HEK293T (cell line): Measurements from ENCODE around the gene OPRM1.
"Not testable (repeated sequence)": the region's sequence is repeated elsewhere in the genome, so short reads cannot be mapped to it uniquely, and the experiment has no call there.

Experiments used
- CTCF ChIA-PET: fragments of 350-600 bp; formaldehyde crosslinking; extraction: SDS; loops from one replicate; lab custom pipeline; 2021; ENCODE audit warnings: antibody characterized with exemption, inconsistent platforms; lab: Yijun Ruan, JAX
- POLR2A ChIA-PET: fragments of 350-600 bp; formaldehyde crosslinking; extraction: SDS; loops from one replicate; lab custom pipeline; 2020; ENCODE audit warnings: antibody characterized with exemption, inconsistent platforms; lab: Yijun Ruan, JAX
- DNase-seq: peaks from one replicate; pipeline ENCODE4 v3.0.0; 2012; ENCODE audit warnings: mixed read lengths; ENCODE audit errors: extremely low spot score
- ARNT ChIP-seq: fragments of 450-650 bp; IDR thresholded peaks from 2 replicates; pipeline ENCODE4 v1.6.1; 2017; ENCODE audit warnings: mild to moderate bottlenecking
- BHLHE40 ChIP-seq: fragments of 450-650 bp; IDR thresholded peaks from 2 replicates; pipeline ENCODE4 v1.6.1; 2016; ENCODE audit warnings: mild to moderate bottlenecking, moderate library complexity, borderline replicate concordance
- CTBP1 ChIP-seq: fragments of 450-650 bp; IDR thresholded peaks from 2 replicates; pipeline ENCODE4 v1.6.1; 2016; ENCODE audit warnings: borderline replicate concordance
- ELF4 ChIP-seq: fragments of 450-650 bp; IDR thresholded peaks from 2 replicates; pipeline ENCODE4 v1.6.1; 2017; ENCODE audit warnings: antibody characterized with exemption
- FOXA1 ChIP-seq: fragments of 450-650 bp; IDR thresholded peaks from 2 replicates; pipeline ENCODE4 v1.6.1; 2016; ENCODE audit warnings: mild to moderate bottlenecking
- FOXK2 ChIP-seq: fragments of 450-650 bp; IDR thresholded peaks from 2 replicates; pipeline ENCODE4 v1.6.1; 2016; ENCODE audit warnings: mild to moderate bottlenecking
- FOXM1 ChIP-seq: fragments of 450-650 bp; IDR thresholded peaks from 2 replicates; pipeline ENCODE4 v1.6.1; 2017; ENCODE audit warnings: mild to moderate bottlenecking, borderline replicate concordance
- HDGF ChIP-seq: fragments of 450-650 bp; IDR thresholded peaks from 2 replicates; pipeline ENCODE4 v1.6.1; 2017; ENCODE audit warnings: antibody characterized with exemption, borderline replicate concordance
- L3MBTL2 ChIP-seq: fragments of 450-650 bp; conservative IDR thresholded peaks from 2 replicates; pipeline ENCODE4 v1.6.1; 2016; ENCODE audit warnings: mild to moderate bottlenecking
- LEF1 ChIP-seq: fragments of 450-650 bp; IDR thresholded peaks from 2 replicates; pipeline ENCODE4 v1.6.1; 2017; ENCODE audit warnings: mild to moderate bottlenecking, borderline replicate concordance
- NFRKB ChIP-seq: fragments of 450-650 bp; IDR thresholded peaks from 2 replicates; pipeline ENCODE4 v1.6.1; 2016; ENCODE audit warnings: mild to moderate bottlenecking, moderate library complexity
- PKNOX1 ChIP-seq: fragments of 450-650 bp; IDR thresholded peaks from 2 replicates; pipeline ENCODE4 v1.6.1; 2016
- SP1 ChIP-seq: fragments of 450-650 bp; IDR thresholded peaks from 2 replicates; pipeline ENCODE4 v1.6.1; 2017
- SUZ12 ChIP-seq: fragments of 450-650 bp; IDR thresholded peaks from 2 replicates; pipeline ENCODE4 v1.6.1; 2016; ENCODE audit warnings: mild to moderate bottlenecking
- TARDBP ChIP-seq: fragments of 450-650 bp; IDR thresholded peaks from 2 replicates; pipeline ENCODE4 v1.6.1; 2016
- ZNF384 ChIP-seq: fragments of 450-650 bp; IDR thresholded peaks from 2 replicates; pipeline ENCODE4 v1.6.1; 2016

OPRM1 gene

GRCh38 chr6:154166140-154166539, 127.1 kb downstream of the OPRM1 start:
- ChIA-PET CTCF (no interaction called here), POLR2A (no interaction called here)
- no peak for DNase-seq
- TF ChIP-seq LEF1 (no peak), NFRKB (no peak), FOXK2 (no peak), SUZ12 (no peak), FOXA1 (no peak)

GRCh38 chr6:154167126-154167525, 128.1 kb downstream of the OPRM1 start:
- CTCF ChIA-PET: no interaction called here
- POLR2A ChIA-PET: no interaction called here
- TF ChIP-seq NFRKB (no peak), L3MBTL2 (no peak), TARDBP (no peak), FOXK2 (no peak), ZNF384 (no peak), HDGF (no peak), BHLHE40 (no peak)
- no peak for DNase-seq

- TF ChIP-seq NFRKB: no peak
- no peak for TF ChIP-seq PKNOX1
- POLR2A ChIA-PET: no interaction called here
- CTCF ChIA-PET: no interaction called here
- no peak for DNase-seq
These were observed 130.3 kb downstream of the OPRM1 start for GRCh38 chr6:154169193-154169847.

- CTCF ChIA-PET: no interaction called here
- no peak for TF ChIP-seq ZNF384
- no peak for DNase-seq
- POLR2A ChIA-PET: no interaction called here
These were observed 131.1 kb downstream of the OPRM1 start for GRCh38 chr6:154170106-154170505.

GRCh38 chr6:154172393-154172792, 133.4 kb downstream of the OPRM1 start:
- CTCF ChIA-PET, POLR2A ChIA-PET, DNase-seq: not testable (repeated sequence)

GRCh38 chr6:154179434-154179833, 140.4 kb downstream of the OPRM1 start:
- no peak for DNase-seq
- TF ChIP-seq BHLHE40 (no peak), SP1 (no peak)
- ChIA-PET CTCF (no interaction called here), POLR2A (no interaction called here)

- TF ChIP-seq ZNF384 (no peak), FOXA1 (no peak), SUZ12 (no peak), L3MBTL2 (no peak), SP1 (no peak), FOXK2 (no peak), FOXM1 (no peak), NFRKB (no peak), HDGF (no peak), PKNOX1 (no peak), LEF1 (no peak), ELF4 (no peak), ARNT (no peak), CTBP1 (no peak), TARDBP (no peak), BHLHE40 (no peak)
- ChIA-PET POLR2A (no interaction called here), CTCF (no interaction called here)
- no peak for DNase-seq
These were observed 148.2 kb downstream of the OPRM1 start for GRCh38 chr6:154187203-154187602.

GRCh38 chr6:154187714-154188113, 148.7 kb downstream of the OPRM1 start:
- CTCF ChIA-PET: no interaction called here
- no peak for DNase-seq
- no peak for TF ChIP-seq FOXK2
- no peak for TF ChIP-seq L3MBTL2
- no peak for TF ChIP-seq HDGF
- no peak for TF ChIP-seq PKNOX1
- TF ChIP-seq ARNT: no peak
- TF ChIP-seq SP1: no peak
- TF ChIP-seq ELF4: no peak
- no peak for TF ChIP-seq NFRKB
- TF ChIP-seq ZNF384: no peak
- TF ChIP-seq BHLHE40: no peak
- no peak for TF ChIP-seq LEF1
- TF ChIP-seq SUZ12: no peak
- TF ChIP-seq FOXA1: no peak
- no peak for TF ChIP-seq FOXM1
- POLR2A ChIA-PET: no interaction called here
